Ovary (tissue), 9 donors: ENCODE results near the gene MAML1. TPM values are rescaled to one million over a fixed set of nuclear protein-coding genes. Genes with fewer than 3 reads are reported as not detected.
A peak's percentile ranks its signal among the peaks of the same experiment; 100 is the strongest.

Source experiments
- DNase-seq, 5 donors: peaks; one replicate each; pipeline ENCODE4 v3.0.0-alpha.2; 2019 to 2020
- H3K27ac ChIP-seq, 2 donors: fragments of 200-600 bp; one replicate each; pipeline versions ENCODE4 v1.5.1 to v1.8.0; 2019 to 2022
- H3K27me3 ChIP-seq: fragments of 200-600 bp; one replicate; pipeline ENCODE4 v1.8.0; 2022
- H3K36me3 ChIP-seq: fragments of 200-600 bp; sonication (generic); one replicate; pipeline ENCODE4 v1.5.1; 2019
- H3K4me1 ChIP-seq: one replicate; pipeline ENCODE4 v1.8.1; 2013; ENCODE audit warnings: mild to moderate bottlenecking, moderate library complexity; ENCODE audit not compliant: insufficient read depth
- H3K4me3 ChIP-seq: fragments of 200-600 bp; sonication (generic); one replicate; pipeline ENCODE4 v1.5.1; 2017
- H3K9me3 ChIP-seq, 2 donors: fragments of 200-600 bp in 1 of 2; sonication (generic) in 1 of 2; one replicate each; pipeline versions ENCODE4 v1.5.1 to v1.8.1; 2013 to 2019; ENCODE audit warnings: mild to moderate bottlenecking in 1 of 2, moderate library complexity in 1 of 2
- CTCF ChIP-seq, 3 donors: fragments of 450-650 bp in 2 of 3; fragments of 200-600 bp in 1 of 3; IDR thresholded peaks; one replicate each; pipeline versions ENCODE4 v1.5.1 to v1.8.0; 2016 to 2022; ENCODE audit warnings: antibody characterized with exemption in 3 of 3, mild to moderate bottlenecking in 1 of 3
- EP300 ChIP-seq: sonication (generic); formaldehyde crosslinking; IDR thresholded peaks from one replicate; pipeline ENCODE4 v1.6.1; 2017; ENCODE audit warnings: antibody characterized with exemption
- POLR2A ChIP-seq: fragments of 450-650 bp; IDR thresholded peaks from one replicate; pipeline ENCODE4 v1.6.1; 2017; ENCODE audit warnings: antibody characterized with exemption, mild to moderate bottlenecking, moderate library complexity
- WGBS, 3 donors: extraction: QIAGEN DNeasy Blood & Tissue Kit in 1 of 3; methylation state at CpG; one replicate each; pipeline versions ENCODE4 v1.1.5 to v1.1.7; 2013 to 2017; 5-methylcytosine and 5-hydroxymethylcytosine counted together
- intact Hi-C, 4 donors: fragments of 100-400 bp; cut with DNase I; formaldehyde crosslinking; loops; one replicate each; pipeline versions ENCODE4 v1.11.0 to v1.15.1; 2022 to 2023
- polyA plus RNA-seq, 2 donors: library from polyadenylated mRNA; stranded (reverse); fragments of 200-250 nt in 1 of 2; fragments of 350-450 nt in 1 of 2; fragmentation: Illumina TruSeq in 1 of 2; extraction: RNeasy Lipid Tissue Mini Kit (QIAGEN cat#74804) in 1 of 2; gene quantifications; one replicate each; pipeline ENCODE4 v1.2.3, GENCODE V29; 2013 to 2014
- total RNA-seq, 7 donors: library from RNA; depleted of rRNA in 2 of 7; stranded (reverse); fragments of >200 nt in 2 of 7; fragmentation: NEBNext Ultra II Directional in 3 of 7; extraction: Animal tissue kit (Norgen Biotek cat#: 25700) in 3 of 7; gene quantifications; one replicate each; pipeline versions ENCODE4 v1.1.0 to v1.2.4, GENCODE V29; 2016 to 2023
- donor health status: DM: no; HTN: no; CAD: no; lungs with moderate emphysema.
- donor health status: DM: no; HTN: no; CAD: no.
- donor health status: Bipolar disorder and iron deficiency.
- donor health status: DM: yes; HTN: yes; CAD: no.
- donor health status: DM: no; HTN: no; CAD: no.
- donor health status: DM: yes; HTN: yes; CAD: no.

Gene MAML1
- total and polyA plus RNA-seq, 9 donors = 18.4 to 40.1 (median 29.9) TPM

- TF ChIP-seq CTCF (IDR thresholded peaks at IDR 0.05) (no peak), EP300 (no peak), POLR2A (no peak)
- intact Hi-C loops = loop anchor here in 1 of 4 donors (5.0 kb wide), 1 partner anchor 492 kb away; no protein-coding TSS in a partner anchor
- 88 to 92% (median 90%) methylated on average over 8 of the region's 8 CpGs for WGBS, 3 donors
These were observed 26.3 kb downstream of the MAML1 start for GRCh38 chr5:179758955-179759354.

GRCh38 chr5:179759581-179760551, 27.2 kb downstream of the MAML1 start:
- peaks cover 2% of the 10 kb centered on the region for H3K4me1 ChIP-seq

More at GRCh38 chr5:179758955-179759354, 26.3 kb downstream of the MAML1 start:
- Histone ChIP-seq H3K27me3 (no peaks in the 10 kb centered on the region), H3K27ac (no peak overlapping the region), H3K4me3 (no peak overlapping the region), H3K4me1 (peaks cover 8% of the 10 kb centered on the region), H3K9me3 (no peaks in the 10 kb centered on the region), H3K36me3 (no peaks in the 10 kb centered on the region)
- DNase-seq = no peak

GRCh38 chr5:179762079-179762780, 29.6 kb downstream of the MAML1 start:
- Histone ChIP-seq H3K4me3 (no peak overlapping the region), H3K9me3 (no peaks in the 10 kb centered on the region), H3K27ac (peak overlapping the region in 1 of 2 donors; percentile 11), H3K27me3 (no peaks in the 10 kb centered on the region), H3K36me3 (no peaks in the 10 kb centered on the region), H3K4me1 (peaks cover 2% of the 10 kb centered on the region)
- intact Hi-C loops = loop anchor here in 3 of 4 donors (5.0 to 10.0 kb wide), 2 partner anchors 35 to 143 kb away; partner anchors contain the start of gene TBC1D9B (in 1 of the 3)
- TF ChIP-seq POLR2A (no peak), EP300 (no peak), CTCF (IDR thresholded peaks at IDR 0.05) (no peak)
- no peak for DNase-seq
- WGBS, 3 donors = 43 to 48% (median 46%) methylated on average over 10 of the region's 10 CpGs

More at GRCh38 chr5:179759581-179760551, 27.2 kb downstream of the MAML1 start:
- 92 to 96% (median 93%) methylated on average over 9 of the region's 9 CpGs for WGBS, 3 donors
- no peaks in the 10 kb centered on the region for H3K27me3 ChIP-seq
- H3K27ac ChIP-seq = no peak overlapping the region
- intact Hi-C loops = loop anchor here in 3 of 4 donors (5.0 to 10.0 kb wide), 3 partner anchors 37 to 493 kb away; partner anchors contain the start of gene TBC1D9B (in 1 of the 3)
- H3K4me3 ChIP-seq = no peak overlapping the region
- H3K36me3 ChIP-seq = no peaks in the 10 kb centered on the region
- no peaks in the 10 kb centered on the region for H3K9me3 ChIP-seq
- TF ChIP-seq EP300 = no peak
- TF ChIP-seq CTCF (IDR thresholded peaks at IDR 0.05) = no peak
- TF ChIP-seq POLR2A = no peak
- no peak for DNase-seq

GRCh38 chr5:179762781-179763176, 30.2 kb downstream of the MAML1 start:
- H3K9me3 ChIP-seq = no peaks in the 10 kb centered on the region
- H3K4me3 ChIP-seq = no peak overlapping the region
- TF ChIP-seq EP300 (no peak), POLR2A (no peak), CTCF (IDR thresholded peaks at IDR 0.05) (no peak)
- WGBS, 3 donors = 6 to 18% (median 10%) methylated on average over 3 of the region's 3 CpGs
- no peak for DNase-seq
- intact Hi-C loops = loop anchor here in 3 of 4 donors (5.0 to 10.0 kb wide), 2 partner anchors 35 to 142 kb away; partner anchors contain the start of gene TBC1D9B (in 1 of the 3)
- H3K27ac ChIP-seq = peak overlapping the region in 1 of 2 donors; percentile 11
- H3K4me1 ChIP-seq = peaks cover 2% of the 10 kb centered on the region
- H3K27me3 ChIP-seq = no peaks in the 10 kb centered on the region
- no peaks in the 10 kb centered on the region for H3K36me3 ChIP-seq
